Parathyroid adenoma (tissue), 2 donors: ENCODE data around the gene CFAP57.
A peak's percentile ranks its signal among the peaks of the same experiment; 100 is the strongest.
"Not testable (repeated sequence)": the region's sequence is repeated elsewhere in the genome, so short reads cannot be mapped to it uniquely, and the experiment has no call there.

Experiments
- H2AFZ ChIP-seq: fragments of 300-600 bp; sonication (generic); one replicate; pipeline ENCODE4 v1.7.0; 2017; ENCODE audit warnings: antibody characterized with exemption, mild to moderate bottlenecking
- H3K27ac ChIP-seq: fragments of 300-600 bp; sonication (generic); one replicate; pipeline ENCODE4 v1.7.0; 2017
- H3K27me3 ChIP-seq: fragments of 300-600 bp; sonication (generic); one replicate; pipeline ENCODE4 v1.7.0; 2017; ENCODE audit warnings: low read length; ENCODE audit not compliant: control insufficient read depth, insufficient read depth
- H3K36me3 ChIP-seq: fragments of 300-600 bp; sonication (generic); one replicate; pipeline ENCODE4 v1.7.0; 2017; ENCODE audit warnings: low read length; ENCODE audit not compliant: control insufficient read depth, insufficient read depth
- H3K4me1 ChIP-seq: fragments of 300-600 bp; sonication (generic); one replicate; pipeline ENCODE4 v1.7.0; 2017; ENCODE audit warnings: control low read depth
- H3K4me2 ChIP-seq: fragments of 300-600 bp; sonication (generic); one replicate; pipeline ENCODE4 v1.7.0; 2017; ENCODE audit warnings: low read length
- H3K4me3 ChIP-seq: fragments of 300-600 bp; sonication (generic); one replicate; pipeline ENCODE4 v1.7.0; 2017; ENCODE audit warnings: low read depth, low read length
- H3K79me2 ChIP-seq: fragments of 300-600 bp; sonication (generic); one replicate; pipeline ENCODE4 v1.7.0; 2017; ENCODE audit warnings: control low read depth
- H3K9ac ChIP-seq: fragments of 300-600 bp; sonication (generic); one replicate; pipeline ENCODE4 v1.7.0; 2017; ENCODE audit warnings: mild to moderate bottlenecking
- H3K9me3 ChIP-seq: fragments of 300-600 bp; sonication (generic); one replicate; pipeline ENCODE4 v1.7.0; 2017; ENCODE audit warnings: low read length; ENCODE audit not compliant: control insufficient read depth
- TF ChIP-seq, protein P1 (sequence below): fragments of 300-600 bp; sonication (generic); IDR thresholded peaks from one replicate; pipeline ENCODE4 v1.7.0; 2017; ENCODE audit warnings: antibody characterized with exemption, mild to moderate bottlenecking
- donor health status: primary hyperparathyroidism.

The CFAP57 gene

DNA sequence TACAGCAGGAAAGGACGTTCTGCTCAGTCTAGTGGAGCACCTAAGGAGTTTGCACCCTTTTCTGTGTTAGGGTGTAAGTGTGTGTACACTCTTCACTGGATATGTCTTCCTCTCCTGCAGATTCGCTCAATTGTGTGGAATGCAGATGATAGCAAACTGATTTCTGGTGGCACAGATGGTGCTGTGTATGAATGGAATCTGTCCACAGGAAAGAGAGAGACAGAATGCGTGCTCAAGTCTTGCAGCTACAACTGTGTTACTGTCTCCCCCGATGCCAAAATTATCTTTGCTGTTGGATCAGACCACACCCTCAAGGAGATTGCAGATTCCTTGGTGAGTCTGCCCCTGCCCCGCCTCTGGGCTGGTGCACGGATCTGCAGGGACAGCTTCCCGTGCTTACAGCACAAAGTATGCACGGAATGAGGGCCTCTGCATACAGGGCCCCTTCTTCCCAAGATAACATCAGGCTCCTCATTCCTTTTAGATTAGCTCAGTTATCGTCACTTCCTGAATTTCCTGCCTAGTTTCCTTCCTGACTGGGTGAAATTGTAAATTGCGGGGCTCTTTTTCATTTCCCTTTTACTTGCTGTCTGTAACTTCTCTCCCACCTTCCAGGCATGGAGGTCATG is 34.6 kb downstream of the CFAP57 start:
- Histone ChIP-seq H3K36me3 (no peaks in the 10 kb centered on the region), H3K9me3 (no peaks in the 10 kb centered on the region), H3K79me2 (no peaks in the 10 kb centered on the region), H2AFZ (peak overlapping the region; percentile 13), H3K27me3 (no peaks in the 10 kb centered on the region), H3K4me3 (no peak overlapping the region), H3K4me1 (peaks cover 12% of the 10 kb centered on the region), H3K9ac (no peak overlapping the region), H3K27ac (peak overlapping the region; percentile 69), H3K4me2 (peak overlapping the region; percentile 37)
- TF ChIP-seq, protein P1, sequence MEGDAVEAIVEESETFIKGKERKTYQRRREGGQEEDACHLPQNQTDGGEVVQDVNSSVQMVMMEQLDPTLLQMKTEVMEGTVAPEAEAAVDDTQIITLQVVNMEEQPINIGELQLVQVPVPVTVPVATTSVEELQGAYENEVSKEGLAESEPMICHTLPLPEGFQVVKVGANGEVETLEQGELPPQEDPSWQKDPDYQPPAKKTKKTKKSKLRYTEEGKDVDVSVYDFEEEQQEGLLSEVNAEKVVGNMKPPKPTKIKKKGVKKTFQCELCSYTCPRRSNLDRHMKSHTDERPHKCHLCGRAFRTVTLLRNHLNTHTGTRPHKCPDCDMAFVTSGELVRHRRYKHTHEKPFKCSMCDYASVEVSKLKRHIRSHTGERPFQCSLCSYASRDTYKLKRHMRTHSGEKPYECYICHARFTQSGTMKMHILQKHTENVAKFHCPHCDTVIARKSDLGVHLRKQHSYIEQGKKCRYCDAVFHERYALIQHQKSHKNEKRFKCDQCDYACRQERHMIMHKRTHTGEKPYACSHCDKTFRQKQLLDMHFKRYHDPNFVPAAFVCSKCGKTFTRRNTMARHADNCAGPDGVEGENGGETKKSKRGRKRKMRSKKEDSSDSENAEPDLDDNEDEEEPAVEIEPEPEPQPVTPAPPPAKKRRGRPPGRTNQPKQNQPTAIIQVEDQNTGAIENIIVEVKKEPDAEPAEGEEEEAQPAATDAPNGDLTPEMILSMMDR: no peak

DNA sequence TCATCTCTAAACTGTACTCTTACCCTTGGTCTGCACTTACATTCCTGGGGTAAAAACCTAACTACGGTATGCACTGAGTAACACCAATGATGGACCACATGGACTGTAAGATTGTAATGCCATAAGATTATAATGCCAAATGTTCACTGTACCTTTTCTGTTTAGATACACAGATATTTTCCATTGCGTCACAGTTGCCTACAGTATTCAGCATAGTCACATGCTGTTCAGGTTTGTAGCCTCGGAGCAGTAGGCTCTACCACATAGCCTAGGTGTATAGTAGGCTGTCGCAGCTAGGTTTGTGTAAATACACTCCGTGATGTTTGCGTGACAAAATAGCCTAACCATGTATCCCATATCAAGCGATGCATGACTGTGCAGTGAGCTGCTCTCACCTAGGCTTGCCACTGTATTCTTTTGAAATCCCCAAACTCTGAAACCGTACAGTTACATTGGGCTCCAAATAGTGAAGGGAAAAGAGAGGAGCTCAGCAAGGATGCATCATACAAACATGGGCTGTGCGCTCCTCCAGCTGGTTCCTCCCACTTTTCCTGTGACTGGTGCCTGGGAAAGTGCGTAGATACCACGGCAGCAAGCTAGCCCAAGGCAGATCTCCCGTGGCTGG is 35.2 kb downstream of the CFAP57 start:
- H3K4me3 ChIP-seq: no peak overlapping the region
- H3K27me3 ChIP-seq: no peaks in the 10 kb centered on the region
- no peaks in the 10 kb centered on the region for H3K36me3 ChIP-seq
- TF ChIP-seq, protein P1: no peak
- no peaks in the 10 kb centered on the region for H3K79me2 ChIP-seq
- H3K9ac ChIP-seq: no peak overlapping the region
- peaks cover 12% of the 10 kb centered on the region for H3K4me1 ChIP-seq
- peak overlapping the region; percentile 69 for H3K27ac ChIP-seq
- peak overlapping the region; percentile 13 for H2AFZ ChIP-seq
- no peaks in the 10 kb centered on the region for H3K9me3 ChIP-seq
- peak overlapping the region; percentile 37 for H3K4me2 ChIP-seq

DNA sequence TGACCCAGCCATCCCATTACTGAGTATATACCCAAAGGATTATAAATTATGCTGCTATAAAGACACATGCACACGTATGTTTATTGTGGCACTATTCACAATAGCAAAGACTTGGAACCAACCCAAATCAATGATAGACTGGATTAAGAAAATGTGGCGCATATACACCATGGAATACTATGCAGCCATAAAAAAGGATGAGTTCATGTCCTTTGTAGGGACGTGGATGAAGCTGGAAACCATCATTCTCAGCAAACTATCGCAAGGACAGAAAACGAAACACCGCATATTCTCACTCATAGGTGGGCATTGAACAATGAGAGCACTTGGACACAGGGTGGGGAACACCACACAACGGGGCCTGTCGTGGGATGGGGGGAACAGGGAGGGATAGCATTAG is 36.1 kb downstream of the CFAP57 start:
- H3K9me3 ChIP-seq, H3K27me3 ChIP-seq, H3K9ac ChIP-seq, H3K4me2 ChIP-seq, H3K36me3 ChIP-seq, H3K79me2 ChIP-seq, H3K4me3 ChIP-seq, H2AFZ ChIP-seq, H3K27ac ChIP-seq: not testable (repeated sequence)
- H3K4me1 ChIP-seq: peaks cover 12% of the 10 kb centered on the region

DNA sequence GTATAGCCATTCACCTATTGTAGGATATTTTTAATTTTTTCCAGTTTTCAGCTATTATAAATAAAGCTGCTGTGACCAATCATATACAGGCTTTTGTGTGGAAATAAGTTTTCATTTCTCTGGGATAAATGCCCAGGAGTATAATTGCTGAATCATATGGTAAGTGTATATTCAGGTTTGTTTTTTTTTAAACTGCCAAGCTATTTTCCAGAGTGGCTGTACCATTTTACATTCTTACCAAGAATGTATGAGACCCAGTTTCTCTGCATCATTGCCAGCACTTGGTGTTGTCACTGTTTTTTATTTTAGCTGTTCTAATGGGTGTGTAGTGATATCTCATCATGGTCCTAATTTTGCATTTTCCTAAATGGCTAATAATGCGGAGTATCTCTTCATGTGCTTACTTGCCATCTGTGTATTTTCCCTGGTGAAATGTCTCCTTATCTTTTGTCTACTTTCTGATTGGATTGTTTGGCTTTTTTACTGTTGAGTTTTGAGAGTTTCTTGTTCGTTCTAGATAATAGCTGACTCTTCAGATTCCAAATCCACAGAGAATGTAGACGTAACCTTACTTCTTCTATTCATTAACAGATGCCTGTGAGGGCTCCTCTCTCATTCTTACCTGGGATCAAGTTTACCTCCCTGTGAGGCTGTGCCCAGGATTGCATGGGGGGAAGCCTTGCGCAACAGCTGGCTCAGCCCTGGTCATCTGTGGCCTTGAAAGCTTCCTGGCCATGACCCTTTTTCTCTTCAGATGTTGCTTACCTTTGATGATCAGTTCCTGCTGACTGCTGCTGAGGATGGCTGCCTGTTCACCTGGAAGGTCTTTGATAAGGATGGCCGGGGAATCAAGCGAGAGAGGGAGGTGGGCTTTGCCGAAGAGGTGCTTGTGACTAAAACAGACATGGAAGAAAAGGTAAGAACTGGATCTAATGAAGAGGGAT is 42.6 kb downstream of the CFAP57 start:
- TF ChIP-seq, protein P1: no peak
- Histone ChIP-seq H3K4me1 (no peaks in the 10 kb centered on the region), H3K27ac (no peak overlapping the region), H3K79me2 (no peaks in the 10 kb centered on the region), H3K27me3 (no peaks in the 10 kb centered on the region), H3K36me3 (no peaks in the 10 kb centered on the region), H3K4me2 (no peak overlapping the region), H3K4me3 (no peak overlapping the region), H2AFZ (no peak overlapping the region), H3K9me3 (no peaks in the 10 kb centered on the region), H3K9ac (no peak overlapping the region)

DNA sequence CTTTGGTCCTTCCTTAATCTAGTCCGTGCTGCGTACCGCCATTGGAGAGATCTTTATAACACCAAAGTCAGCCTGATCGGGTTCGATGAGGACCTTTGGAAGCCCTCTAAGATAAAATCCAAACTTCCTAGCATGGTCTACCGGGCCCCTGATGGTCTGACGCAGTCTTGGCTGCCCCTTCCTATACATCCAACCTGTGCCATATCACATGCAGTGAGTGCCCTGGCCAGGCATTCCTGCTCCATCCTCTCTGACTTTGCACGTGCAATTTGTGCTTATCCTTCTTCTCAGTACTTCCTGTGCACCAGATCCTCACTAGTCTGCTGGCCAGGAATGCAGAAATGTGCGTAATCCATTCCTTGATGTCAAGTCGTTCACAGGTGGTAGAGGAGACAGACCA is 45.6 kb downstream of the CFAP57 start:
- H3K9me3 ChIP-seq: no peaks in the 10 kb centered on the region
- H3K36me3 ChIP-seq: no peaks in the 10 kb centered on the region

More for the DNA sequence above, 45.6 kb downstream of the CFAP57 start:
- Histone ChIP-seq H2AFZ (no peak overlapping the region), H3K4me1 (no peaks in the 10 kb centered on the region), H3K4me2 (no peak overlapping the region), H3K79me2 (no peaks in the 10 kb centered on the region), H3K27me3 (no peaks in the 10 kb centered on the region), H3K4me3 (no peak overlapping the region), H3K9ac (no peak overlapping the region), H3K27ac (no peak overlapping the region)
- TF ChIP-seq, protein P1: no peak
